NB4 (cell line): ENCODE data around the gene AFAP1.

ENCODE experiments used
- CTCF ChIP-seq: IDR thresholded peaks from one replicate; pipeline ENCODE4 v1.5.1; 2012; ENCODE audit warnings: low read depth, low read length
- MAX ChIP-seq: IDR thresholded peaks from 2 replicates; pipeline ENCODE4 v1.6.1; 2011; ENCODE audit warnings: low read depth, low read length
- MYC ChIP-seq: IDR thresholded peaks from 2 replicates; pipeline ENCODE4 v1.6.1; 2011; ENCODE audit warnings: low read depth, low read length
- POLR2A ChIP-seq: IDR thresholded peaks from 2 replicates; pipeline ENCODE4 v1.6.1; 2011; ENCODE audit warnings: mild to moderate bottlenecking; ENCODE audit not compliant: insufficient read length; ENCODE audit errors: extremely low read depth

DNA sequence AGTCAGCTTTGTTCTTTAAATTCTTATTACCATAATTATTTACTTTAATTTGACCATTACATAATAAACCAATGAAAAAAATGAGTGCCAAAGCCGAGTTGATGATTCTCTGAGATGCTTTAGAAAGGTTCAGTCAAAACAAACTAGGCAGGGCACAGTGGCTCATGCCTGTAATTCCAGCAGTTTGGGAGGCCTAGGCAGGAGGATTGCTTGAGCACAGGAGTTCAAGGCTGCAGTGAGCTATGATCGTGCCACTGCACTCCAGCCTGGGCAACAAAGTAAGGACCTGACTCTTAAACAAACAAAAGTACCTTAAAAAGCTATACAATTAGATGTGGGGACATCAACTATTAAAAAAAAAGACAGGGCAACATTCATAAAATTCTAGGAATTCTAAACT, 75.0 kb downstream of the AFAP1 start:
- no peak for TF ChIP-seq CTCF
- TF ChIP-seq MAX = no peak
- no peak for TF ChIP-seq POLR2A
- TF ChIP-seq MYC = no peak
